Skeletal muscle tissue (tissue), 4 donors: Measurements from ENCODE around the gene CD274. TPM values are rescaled to one million over a fixed set of nuclear protein-coding genes. Genes with fewer than 3 reads are reported as not detected.
A peak's percentile ranks its signal among the peaks of the same experiment; 100 is the strongest.

Experiments
- H3K27ac ChIP-seq: one replicate; pipeline ENCODE4 v1.7.0; 2013; ENCODE audit warnings: mild to moderate bottlenecking, low read depth, low read length, inconsistent platforms
- H3K27me3 ChIP-seq, 3 donors: one replicate each; pipeline ENCODE4 v1.7.0; 2013; ENCODE audit warnings: low read length in 3 of 3; ENCODE audit not compliant: control insufficient read depth in 3 of 3, insufficient read depth in 3 of 3
- H3K36me3 ChIP-seq, 3 donors: one replicate each; pipeline ENCODE4 v1.7.0; 2013; ENCODE audit warnings: low read length in 3 of 3; ENCODE audit not compliant: control insufficient read depth in 3 of 3, insufficient read depth in 3 of 3
- H3K4me1 ChIP-seq, 3 donors: one replicate each; pipeline ENCODE4 v1.7.0; 2013; ENCODE audit warnings: low read length in 3 of 3, mild to moderate bottlenecking in 3 of 3; ENCODE audit not compliant: control insufficient read depth in 3 of 3, insufficient read depth in 3 of 3
- H3K4me3 ChIP-seq, 3 donors: one replicate each; pipeline ENCODE4 v1.7.0; 2013; ENCODE audit warnings: low read length in 3 of 3
- H3K9ac ChIP-seq, 3 donors: one replicate each; pipeline ENCODE4 v1.7.0; 2013; ENCODE audit warnings: low read length in 3 of 3, mild to moderate bottlenecking in 3 of 3, moderate library complexity in 2 of 3, low read depth in 1 of 3
- H3K9me3 ChIP-seq, 3 donors: one replicate each; pipeline ENCODE4 v1.7.0; 2013; ENCODE audit warnings: low read length in 3 of 3; ENCODE audit not compliant: control insufficient read depth in 3 of 3
- total RNA-seq: library from RNA; depleted of rRNA; stranded (reverse); fragments of >200 nt; gene quantifications from one replicate; pipeline ENCODE4 v1.2.3, GENCODE V29; 2014
- donor health status: Osteomylitis.

CD274 gene
- total RNA-seq, 1 donor from 2014 or later = 0.52 TPM

DNA sequence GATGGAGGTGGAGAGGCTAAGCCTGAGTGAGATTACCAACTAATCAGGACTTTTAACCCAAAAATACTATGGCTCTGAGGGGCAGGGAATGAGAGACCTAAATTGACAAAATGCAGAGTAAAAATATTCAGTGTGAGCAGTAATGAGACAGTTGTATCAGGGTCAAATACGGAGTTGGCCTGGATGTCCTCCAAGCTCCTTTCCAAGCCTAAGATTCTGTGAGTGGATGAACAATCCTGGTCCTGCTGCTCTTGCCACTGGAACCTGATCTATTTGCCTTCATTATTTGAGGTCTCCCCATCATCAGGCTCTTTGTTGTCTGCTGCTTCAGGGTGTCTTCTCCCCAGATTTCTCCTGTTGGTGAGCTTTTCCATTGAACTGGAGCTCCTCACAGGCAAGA, 61.1 kb downstream of the CD274 start:
- no peak overlapping the region for H3K27ac ChIP-seq

GRCh38 chr9:5511935-5512580, 61.7 kb downstream of the CD274 start:
- H3K27ac ChIP-seq = no peak overlapping the region

More for the DNA sequence above, 61.1 kb downstream of the CD274 start:
- Histone ChIP-seq H3K9ac (no peak overlapping the region), H3K4me3 (peak overlapping the region in 2 of 3 donors; percentile 3 to 51), H3K4me1 (peaks cover 13 to 25% (median 24%) of the 10 kb centered on the region in 3 donors), H3K36me3 (no peaks in the 10 kb centered on the region), H3K27me3 (no peaks in the 10 kb centered on the region), H3K9me3 (no peaks in the 10 kb centered on the region)

DNA sequence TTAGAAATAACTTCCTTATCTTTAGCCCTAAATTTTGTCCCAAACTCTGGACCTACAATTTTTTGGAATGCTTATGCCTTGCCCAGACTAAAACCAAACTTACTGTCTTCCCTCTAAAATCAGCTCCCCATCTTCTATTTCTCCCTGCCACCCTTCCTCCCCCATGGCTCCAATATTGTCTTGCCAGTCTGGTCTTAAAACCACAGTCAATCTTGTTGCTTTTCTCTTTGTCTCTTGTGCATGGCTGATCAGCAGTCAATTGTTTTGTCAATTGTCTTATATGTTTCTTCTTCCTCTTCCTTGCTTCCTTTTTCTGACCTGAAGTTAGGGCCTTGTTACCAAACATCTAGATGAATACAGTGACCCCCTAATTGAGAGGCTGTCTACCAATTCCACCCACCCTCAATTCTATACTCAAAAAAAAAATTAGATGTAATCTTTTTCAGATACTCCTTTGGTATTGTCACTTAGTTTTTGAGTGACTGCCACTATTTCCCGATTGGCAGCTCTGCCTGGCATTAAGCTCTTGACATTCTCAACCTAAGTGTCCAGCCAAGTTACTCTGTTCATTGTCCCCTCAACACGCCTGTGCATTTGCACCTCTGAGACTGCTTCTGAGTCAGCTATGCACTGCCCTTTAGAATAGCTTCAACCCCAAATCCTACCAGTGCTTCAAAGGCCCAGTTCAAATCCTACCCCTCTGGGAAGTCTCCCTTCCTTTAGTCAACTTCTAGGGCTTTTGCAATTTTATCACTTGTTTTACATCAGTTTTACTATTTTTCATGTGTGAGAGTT, 62.5 kb downstream of the CD274 start:
- H3K4me1 ChIP-seq = peaks cover 26 to 39% (median 37%) of the 10 kb centered on the region in 3 donors
- H3K36me3 ChIP-seq = no peaks in the 10 kb centered on the region
- no peak overlapping the region for H3K9ac ChIP-seq
- no peaks in the 10 kb centered on the region for H3K27me3 ChIP-seq
- H3K27ac ChIP-seq = no peak overlapping the region
- no peak overlapping the region for H3K4me3 ChIP-seq
- H3K9me3 ChIP-seq = no peaks in the 10 kb centered on the region

More at GRCh38 chr9:5511935-5512580, 61.7 kb downstream of the CD274 start:
- H3K9me3 ChIP-seq = no peaks in the 10 kb centered on the region
- H3K27me3 ChIP-seq = no peaks in the 10 kb centered on the region
- H3K4me1 ChIP-seq = peaks cover 19 to 31% (median 29%) of the 10 kb centered on the region in 3 donors
- no peaks in the 10 kb centered on the region for H3K36me3 ChIP-seq
- H3K9ac ChIP-seq = no peak overlapping the region
- H3K4me3 ChIP-seq = peak overlapping the region in 1 of 3 donors; percentile 51

- Histone ChIP-seq H3K4me3 (no peak overlapping the region), H3K4me1 (peaks cover 37 to 51% (median 49%) of the 10 kb centered on the region in 3 donors), H3K9ac (no peak overlapping the region), H3K27me3 (no peaks in the 10 kb centered on the region), H3K27ac (no peak overlapping the region), H3K36me3 (no peaks in the 10 kb centered on the region), H3K9me3 (no peaks in the 10 kb centered on the region)
These were observed 63.7 kb downstream of the CD274 start for GRCh38 chr9:5513966-5514616.

GRCh38 chr9:5514617-5515260, 64.4 kb downstream of the CD274 start:
- Histone ChIP-seq H3K4me1 (peaks cover 38 to 48% (median 47%) of the 10 kb centered on the region in 3 donors), H3K27ac (no peak overlapping the region)

DNA sequence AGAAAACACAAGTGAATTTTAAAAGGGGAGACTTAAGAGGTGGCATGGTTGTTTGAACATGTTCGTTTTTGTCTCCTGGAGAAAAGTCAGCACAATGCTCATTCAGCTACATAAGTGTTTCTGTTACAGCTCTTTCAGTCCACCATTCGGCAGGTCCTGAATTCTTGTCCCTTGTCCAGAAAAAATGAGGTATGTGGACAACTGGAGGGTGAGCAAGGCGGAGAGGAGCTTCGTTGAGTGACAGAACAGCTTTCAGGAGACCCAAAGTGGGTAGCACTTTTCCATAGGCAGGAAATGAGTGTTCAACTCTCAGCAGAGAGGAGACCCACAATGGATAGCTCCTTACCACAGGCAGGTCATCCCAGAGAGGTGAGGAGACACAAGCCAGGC, 64.9 kb downstream of the CD274 start:
- H3K9me3 ChIP-seq = no peaks in the 10 kb centered on the region
- H3K4me3 ChIP-seq = no peak overlapping the region
- no peaks in the 10 kb centered on the region for H3K27me3 ChIP-seq
- H3K27ac ChIP-seq = no peak overlapping the region
- H3K4me1 ChIP-seq = peaks cover 38 to 48% (median 47%) of the 10 kb centered on the region in 3 donors
- no peaks in the 10 kb centered on the region for H3K36me3 ChIP-seq
- no peak overlapping the region for H3K9ac ChIP-seq

More at GRCh38 chr9:5514617-5515260, 64.4 kb downstream of the CD274 start:
- H3K9me3 ChIP-seq = no peaks in the 10 kb centered on the region
- no peak overlapping the region for H3K4me3 ChIP-seq
- no peaks in the 10 kb centered on the region for H3K36me3 ChIP-seq
- H3K9ac ChIP-seq = no peak overlapping the region
- no peaks in the 10 kb centered on the region for H3K27me3 ChIP-seq

- no peaks in the 10 kb centered on the region for H3K36me3 ChIP-seq
- H3K9me3 ChIP-seq = no peaks in the 10 kb centered on the region
- no peak overlapping the region for H3K4me3 ChIP-seq
- no peaks in the 10 kb centered on the region for H3K27me3 ChIP-seq
- peaks cover 36 to 48% (median 41%) of the 10 kb centered on the region in 3 donors for H3K4me1 ChIP-seq
- H3K9ac ChIP-seq = no peak overlapping the region
- peak overlapping the region; percentile 63 for H3K27ac ChIP-seq
These were observed 66.3 kb downstream of the CD274 start for GRCh38 chr9:5516453-5517220.

- H3K9me3 ChIP-seq = no peaks in the 10 kb centered on the region
- no peak overlapping the region for H3K4me3 ChIP-seq
- no peaks in the 10 kb centered on the region for H3K36me3 ChIP-seq
- peak overlapping the region in 1 of 3 donors; percentile 8 for H3K9ac ChIP-seq
- H3K4me1 ChIP-seq = peaks cover 33 to 40% (median 37%) of the 10 kb centered on the region in 3 donors
- no peaks in the 10 kb centered on the region for H3K27me3 ChIP-seq
- peak overlapping the region; percentile 63 for H3K27ac ChIP-seq
These were observed 68.0 kb downstream of the CD274 start for GRCh38 chr9:5518171-5518936.

DNA sequence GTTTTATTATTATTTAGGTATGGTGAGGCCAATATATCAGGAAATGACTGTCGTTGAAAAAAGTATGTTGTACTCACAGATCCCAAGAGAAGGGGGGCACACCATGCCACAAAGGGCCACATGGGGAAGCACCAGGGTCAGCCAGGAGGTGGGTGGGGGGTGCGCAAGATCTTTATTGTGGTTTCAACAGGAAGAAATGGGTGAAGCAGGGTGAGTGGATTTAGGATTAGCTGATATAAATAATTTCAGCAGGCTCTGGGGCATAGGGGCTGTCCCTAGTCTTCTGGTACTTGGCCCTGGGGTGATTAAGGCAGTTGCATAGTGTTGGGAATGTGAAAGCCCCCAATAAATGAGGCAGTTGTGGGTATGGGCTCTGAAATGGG, 68.6 kb downstream of the CD274 start:
- H3K27ac ChIP-seq = peak overlapping the region; percentile 63
- H3K36me3 ChIP-seq = no peaks in the 10 kb centered on the region
- no peaks in the 10 kb centered on the region for H3K27me3 ChIP-seq
- peaks cover 32 to 40% (median 33%) of the 10 kb centered on the region in 3 donors for H3K4me1 ChIP-seq
- H3K9me3 ChIP-seq = no peaks in the 10 kb centered on the region
- no peak overlapping the region for H3K4me3 ChIP-seq
- H3K9ac ChIP-seq = no peak overlapping the region
